HCT116 (cell line): ENCODE data around the gene HCFC1. TPM values are rescaled to one million over a fixed set of nuclear protein-coding genes. Genes with fewer than 3 reads are reported as not detected.

ENCODE experiments used
- ATAC-seq: fragments of 200-7000 bp; cut with Tn5 transposase; 2 replicates; pipeline ENCODE4 v1.9.1; 2020; ENCODE audit warnings: mild to moderate bottlenecking, moderate library complexity
- BruUV-seq: library from RNA; stranded (reverse); fragments of 400-500 nt; replicated peaks from 2 replicates; lab custom pipeline; 2021; lab: Mats Ljungman, UMichigan
- CTCF ChIA-PET: fragments of 300-600 bp; sonication (Branson Sonifier 250); formaldehyde crosslinking; loops from one replicate; lab custom pipeline; 2021; ENCODE audit warnings: antibody characterized with exemption; lab: Charles Lee
- POLR2A ChIA-PET: fragments of 300-600, 350-600 bp; sonication (Branson Sonifier 250); formaldehyde crosslinking; loops from one replicate; lab custom pipeline; 2021; ENCODE audit warnings: antibody characterized with exemption; lab: Charles Lee
- RAD21 ChIA-PET, 2 experiments: fragments of 300-600 bp; sonication (Branson Sonifier 250); formaldehyde crosslinking; loops; one replicate each; lab custom pipeline; 2023; ENCODE audit warnings: low total read pairs in 2 of 2; ENCODE audit not compliant: uncharacterized antibody in 2 of 2, unreplicated experiment in 2 of 2, low non-redundant PET in 1 of 2; lab: Charles Lee
- DNase-seq: peaks from one replicate; pipeline ENCODE4 v3.0.0-alpha.2; 2010; ENCODE audit warnings: low read depth, low spot score
- H2AFZ ChIP-seq: fragments of 200-600 bp; shearing (Covaris generic), sonication (generic); 2 replicates; pipeline ENCODE4 v1.6.1; 2017; ENCODE audit warnings: low read depth, mixed run types, mixed read lengths, antibody characterized with exemption, low read length; ENCODE audit not compliant: poor library complexity, severe bottlenecking
- H3K27ac ChIP-seq: 2 replicates; pipeline ENCODE4 v1.5.1; 2012; ENCODE audit warnings: low read depth, low read length
- H3K27me3 ChIP-seq: fragments of 200-600 bp; sonication (generic); 2 replicates; pipeline ENCODE4 v1.6.1; 2016; ENCODE audit warnings: mixed run types, low read length, mixed read lengths; ENCODE audit not compliant: insufficient read depth
- H3K36me3 ChIP-seq, 2 experiments: fragments of 200-500 bp in 1 of 2; fragments of 200-600 bp in 1 of 2; sonication (Bioruptor generic) in 1 of 2; sonication (generic) in 1 of 2; 2 replicates each; pipeline versions ENCODE4 v1.5.1 to v1.6.1; 2014 to 2016; ENCODE audit warnings: low read length in 2 of 2, inconsistent platforms in 1 of 2, mixed read lengths in 1 of 2, mixed run types in 1 of 2; ENCODE audit not compliant: insufficient read depth in 2 of 2, control insufficient read depth in 1 of 2
- H3K4me1 ChIP-seq, 2 experiments: fragments of 200-600 bp in 1 of 2; sonication (generic) in 1 of 2; 2 replicates each; pipeline versions ENCODE4 v1.5.1 to v1.6.1; 2012 to 2017; ENCODE audit warnings: low read length in 2 of 2, inconsistent platforms in 1 of 2, mild to moderate bottlenecking in 1 of 2, mixed read lengths in 1 of 2, mixed run types in 1 of 2, moderate library complexity in 1 of 2; ENCODE audit not compliant: insufficient read depth in 2 of 2, control insufficient read depth in 1 of 2
- H3K4me2 ChIP-seq: fragments of 200-600 bp; sonication (generic); 2 replicates; pipeline ENCODE4 v1.6.1; 2017; ENCODE audit warnings: mixed run types, low read length, mixed read lengths
- H3K4me3 ChIP-seq, 2 experiments: fragments of 200-600 bp in 1 of 2; sonication (generic) in 1 of 2; replicated peaks in 1 of 2; 2 replicates each; pipeline ENCODE4 v1.5.1; 2011 to 2016; ENCODE audit warnings: low read length in 2 of 2, control low read depth in 1 of 2, low read depth in 1 of 2, mild to moderate bottlenecking in 1 of 2, mixed read lengths in 1 of 2, mixed run types in 1 of 2
- H3K79me2 ChIP-seq: fragments of 200-600 bp; sonication (generic); 2 replicates; pipeline ENCODE4 v1.6.1; 2017; ENCODE audit warnings: mild to moderate bottlenecking, mixed run types, low read length, moderate library complexity, mixed read lengths; ENCODE audit not compliant: insufficient read depth
- H3K9ac ChIP-seq: fragments of 200-600 bp; sonication (generic); 2 replicates; pipeline ENCODE4 v1.6.1; 2016; ENCODE audit warnings: low read length, mixed read lengths
- H3K9me2 ChIP-seq: fragments of 200-600 bp; sonication (generic), shearing (Covaris generic); 2 replicates; pipeline ENCODE4 v1.6.1; 2017; ENCODE audit warnings: mixed run types, mild to moderate bottlenecking, moderate library complexity; ENCODE audit not compliant: insufficient read depth
- H3K9me3 ChIP-seq, 2 experiments: fragments of 200-500 bp in 1 of 2; fragments of 200-600 bp in 1 of 2; sonication (Bioruptor generic) in 1 of 2; sonication (generic) in 1 of 2; 2 replicates each; pipeline ENCODE4 v1.6.1; 2014 to 2017; ENCODE audit warnings: low read length in 2 of 2, mixed read lengths in 2 of 2, inconsistent platforms in 1 of 2, low read depth in 1 of 2, mild to moderate bottlenecking in 1 of 2, mixed run types in 1 of 2, moderate library complexity in 1 of 2; ENCODE audit not compliant: control insufficient read depth in 1 of 2, insufficient read depth in 1 of 2
- H4K20me1 ChIP-seq: fragments of 200-600 bp; sonication (generic), shearing (Covaris generic); 2 replicates; pipeline ENCODE4 v1.6.1; 2017; ENCODE audit warnings: mixed run types, mild to moderate bottlenecking, moderate library complexity; ENCODE audit not compliant: insufficient read depth
- CBX3 ChIP-seq: IDR thresholded peaks from 2 replicates; pipeline ENCODE4 v1.6.1; 2012; ENCODE audit warnings: low read depth
- CEBPB ChIP-seq: IDR thresholded peaks from 2 replicates; pipeline ENCODE4 v1.6.1; 2012; ENCODE audit warnings: low read depth
- ELF1 ChIP-seq: IDR thresholded peaks from 2 replicates; pipeline ENCODE4 v1.6.1; 2012; ENCODE audit warnings: low read depth, borderline replicate concordance
- EZH2 ChIP-seq: fragments of 200-600 bp; sonication (generic); IDR thresholded peaks from 2 replicates; pipeline ENCODE4 v1.6.1; 2017; ENCODE audit warnings: antibody characterized with exemption, mixed run types
- POLR2A ChIP-seq: IDR thresholded peaks from 2 replicates; pipeline ENCODE4 v1.7.0; 2011; ENCODE audit warnings: borderline replicate concordance; ENCODE audit not compliant: insufficient read depth, insufficient read length; ENCODE audit errors: extremely low read depth
- POLR2AphosphoS5 ChIP-seq: IDR thresholded peaks from 2 replicates; pipeline ENCODE4 v1.6.1; 2011; ENCODE audit warnings: mild to moderate bottlenecking, low read depth, low read length, moderate library complexity
- SRF ChIP-seq: IDR thresholded peaks from 2 replicates; pipeline ENCODE4 v1.6.1; 2012; ENCODE audit warnings: low read depth
- TCF7L2 ChIP-seq: IDR thresholded peaks from 2 replicates; pipeline ENCODE4 v1.7.0; 2011; ENCODE audit warnings: borderline replicate concordance, inconsistent platforms; ENCODE audit not compliant: insufficient read depth, insufficient read length; ENCODE audit errors: extremely low read depth
- YY1 ChIP-seq: IDR thresholded peaks from 2 replicates; pipeline ENCODE4 v1.6.1; 2011; ENCODE audit warnings: low read length, low read depth, moderate library complexity, mild to moderate bottlenecking; ENCODE audit not compliant: insufficient replicate concordance; ENCODE audit errors: extremely low read depth
- ZFX ChIP-seq: fragments of 450-650 bp; IDR thresholded peaks from 2 replicates; pipeline ENCODE4 v1.6.1; 2017
- intact Hi-C: fragments of 100-400 bp; cut with micrococcal nuclease; formaldehyde crosslinking; loops from 2 replicates; pipeline ENCODE4 v1.10.0; 2022
- total RNA-seq: library from RNA; stranded (reverse); gene quantifications from one replicate; pipeline ENCODE4 v1.2.1, GENCODE V29; 2021; ENCODE audit not compliant: unreplicated experiment
- TF ChIP-seq, protein P1 (sequence below): IDR thresholded peaks from 2 replicates; pipeline ENCODE4 v1.6.1; 2012
- TF ChIP-seq, protein P2 (sequence below): IDR thresholded peaks from 2 replicates; pipeline ENCODE4 v1.6.1; 2012; ENCODE audit warnings: low read depth

HCFC1 gene
- total RNA-seq, 1 experiment from 2014 or later: 72.8 TPM

DNA sequence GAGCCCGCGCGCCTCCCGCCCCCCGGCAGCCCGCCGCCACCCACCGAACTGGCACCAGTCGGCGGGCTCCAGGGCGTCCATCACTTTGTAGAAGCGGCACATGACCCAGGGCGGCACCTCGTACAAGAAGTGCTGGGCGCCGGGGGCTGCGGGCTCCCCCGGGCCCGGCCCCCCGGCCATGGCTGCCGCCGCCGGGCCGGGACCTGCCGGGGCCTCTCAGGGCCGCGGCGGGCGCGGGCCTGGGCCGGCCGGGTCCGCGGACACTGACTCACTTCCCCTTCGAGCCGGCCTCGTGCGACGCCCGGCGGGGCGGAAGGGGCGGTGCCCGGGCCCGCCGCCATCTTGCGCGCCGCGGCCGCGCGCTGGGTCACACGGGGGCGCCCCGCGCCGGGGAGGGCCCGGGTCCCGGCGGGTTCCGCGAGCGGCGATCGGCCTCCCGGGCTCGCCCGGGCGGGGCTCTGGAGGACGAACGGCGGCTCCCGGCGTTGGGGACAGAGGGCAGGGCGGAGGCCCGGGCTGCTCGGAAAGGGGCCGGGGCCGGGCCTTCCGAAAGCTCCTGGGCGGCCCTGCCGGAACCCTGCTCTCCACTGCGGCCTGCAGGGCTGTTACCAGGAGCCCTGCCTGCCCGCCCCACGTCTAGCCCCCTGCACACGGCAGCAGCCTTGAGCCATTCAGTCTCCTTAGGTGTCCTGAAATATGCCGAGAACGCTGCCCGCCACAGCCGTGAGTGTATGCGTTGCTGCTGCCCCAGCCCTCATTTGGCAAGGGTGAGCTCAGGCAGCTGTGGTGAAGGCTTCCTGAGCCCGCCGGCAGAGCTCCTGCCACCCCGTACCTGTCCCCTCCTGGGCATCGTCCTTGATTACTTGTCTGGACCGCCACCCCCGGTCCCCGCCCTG lies 48.3 kb upstream of the HCFC1 start, which contains the start of gene IRAK1:
IRAK1 (minus strand) TSS at position 270 of the 896 bp plus-strand sequence; CDS start at position 180, 90 bp downstream.
- H3K9me3 ChIP-seq: no peaks in the 10 kb centered on the region
- H2AFZ ChIP-seq: no peak within 1 kb of the TSS
- H3K4me3 ChIP-seq: peak within 1 kb of the TSS; percentile 68 to 69
- intact Hi-C loops: no loop called here
- H4K20me1 ChIP-seq: no peaks in the 10 kb centered on the region
- CTCF ChIA-PET: no interaction called here
- H3K4me1 ChIP-seq: peaks cover 9 to 31% of the 10 kb centered on the region in 2 experiments
- peaks cover 2 to 5% of the 10 kb centered on the region in 2 experiments; a peak in 1 of 4 replicates for H3K36me3 ChIP-seq
- TF ChIP-seq, protein P1, sequence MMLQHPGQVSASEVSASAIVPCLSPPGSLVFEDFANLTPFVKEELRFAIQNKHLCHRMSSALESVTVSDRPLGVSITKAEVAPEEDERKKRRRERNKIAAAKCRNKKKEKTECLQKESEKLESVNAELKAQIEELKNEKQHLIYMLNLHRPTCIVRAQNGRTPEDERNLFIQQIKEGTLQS: no peak
- TF ChIP-seq CBX3 (no peak), POLR2AphosphoS5 (peak; percentile 52), POLR2A (peak; percentile 43), SRF (no peak), CEBPB (no peak), EZH2 (no peak), ELF1 (no peak), ZFX (peak; percentile 82), YY1 (peak; percentile 87), TCF7L2 (no peak)
- TF ChIP-seq, protein P2, sequence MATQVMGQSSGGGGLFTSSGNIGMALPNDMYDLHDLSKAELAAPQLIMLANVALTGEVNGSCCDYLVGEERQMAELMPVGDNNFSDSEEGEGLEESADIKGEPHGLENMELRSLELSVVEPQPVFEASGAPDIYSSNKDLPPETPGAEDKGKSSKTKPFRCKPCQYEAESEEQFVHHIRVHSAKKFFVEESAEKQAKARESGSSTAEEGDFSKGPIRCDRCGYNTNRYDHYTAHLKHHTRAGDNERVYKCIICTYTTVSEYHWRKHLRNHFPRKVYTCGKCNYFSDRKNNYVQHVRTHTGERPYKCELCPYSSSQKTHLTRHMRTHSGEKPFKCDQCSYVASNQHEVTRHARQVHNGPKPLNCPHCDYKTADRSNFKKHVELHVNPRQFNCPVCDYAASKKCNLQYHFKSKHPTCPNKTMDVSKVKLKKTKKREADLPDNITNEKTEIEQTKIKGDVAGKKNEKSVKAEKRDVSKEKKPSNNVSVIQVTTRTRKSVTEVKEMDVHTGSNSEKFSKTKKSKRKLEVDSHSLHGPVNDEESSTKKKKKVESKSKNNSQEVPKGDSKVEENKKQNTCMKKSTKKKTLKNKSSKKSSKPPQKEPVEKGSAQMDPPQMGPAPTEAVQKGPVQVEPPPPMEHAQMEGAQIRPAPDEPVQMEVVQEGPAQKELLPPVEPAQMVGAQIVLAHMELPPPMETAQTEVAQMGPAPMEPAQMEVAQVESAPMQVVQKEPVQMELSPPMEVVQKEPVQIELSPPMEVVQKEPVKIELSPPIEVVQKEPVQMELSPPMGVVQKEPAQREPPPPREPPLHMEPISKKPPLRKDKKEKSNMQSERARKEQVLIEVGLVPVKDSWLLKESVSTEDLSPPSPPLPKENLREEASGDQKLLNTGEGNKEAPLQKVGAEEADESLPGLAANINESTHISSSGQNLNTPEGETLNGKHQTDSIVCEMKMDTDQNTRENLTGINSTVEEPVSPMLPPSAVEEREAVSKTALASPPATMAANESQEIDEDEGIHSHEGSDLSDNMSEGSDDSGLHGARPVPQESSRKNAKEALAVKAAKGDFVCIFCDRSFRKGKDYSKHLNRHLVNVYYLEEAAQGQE: no peak
- TF ChIP-seq, all 23 proteins: peak for 4
- Histone ChIP-seq H3K27ac (peak within 1 kb of the TSS; percentile 88), H3K79me2 (peaks cover 42% of the 10 kb centered on the region), H3K9ac (peak within 1 kb of the TSS; percentile 88), H3K27me3 (no peaks in the 10 kb centered on the region), H3K9me2 (no peaks in the 10 kb centered on the region), H3K4me2 (peak within 1 kb of the TSS; percentile 81)
- ChIA-PET RAD21 (no interaction called here), POLR2A (no interaction called here)
- no peak for DNase-seq
- no TSS peak for BruUV-seq
- ATAC-seq: peak; percentile 69
